ENCODE results near the gene ARID2. TPM values are rescaled to one million over a fixed set of nuclear protein-coding genes. Genes with fewer than 3 reads are reported as not detected.

ARID2 gene
- total and polyA plus RNA-seq, 10 of the 15 experiments (the other 5 are each of a cell fraction or from before 2014, with no cell fraction given), result 9.2 to 29.8 (median 20.3) TPM

DNA sequence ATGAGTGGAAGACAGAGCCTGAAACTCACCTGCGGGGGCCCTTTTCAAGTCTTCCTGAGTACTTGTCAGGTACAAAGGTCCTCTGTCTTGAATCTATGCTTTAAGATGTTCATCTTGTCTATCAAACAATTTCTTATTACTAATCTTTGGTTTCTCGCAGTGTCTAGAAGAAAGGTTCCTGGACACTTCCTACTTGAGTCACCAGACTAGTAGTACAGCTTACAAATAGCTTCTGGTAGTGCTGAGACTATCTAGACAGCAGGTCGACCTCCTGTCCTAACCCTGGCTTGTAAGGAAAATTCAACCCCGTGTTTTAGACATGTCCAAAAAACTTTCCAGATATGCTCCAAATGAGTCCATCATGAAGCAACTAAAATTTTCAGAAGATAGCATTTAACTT is 11.2 kb upstream of the ARID2 start:
- Histone ChIP-seq H3K27me3 (replicated peaks in 1 of 2; ENCODE audit: control insufficient read depth in 2 of 2, insufficient read depth in 2 of 2, low read length in 1 of 2) (no peaks in the 10 kb centered on the region), H4K20me1 (ENCODE audit: control insufficient read depth, insufficient read depth) (no peaks in the 10 kb centered on the region), H3K4me1 (ENCODE audit: control insufficient read depth, insufficient read depth, low read length) (no peaks in the 10 kb centered on the region), H3K27ac (ENCODE audit: control insufficient read depth, insufficient read depth) (no peak overlapping the region), H3K4me2 (ENCODE audit: control insufficient read depth, insufficient read depth) (no peak overlapping the region), H2AFZ (ENCODE audit: control insufficient read depth, low read depth, low read length) (no peak overlapping the region), H3K36me3 (ENCODE audit: control insufficient read depth in 2 of 2, insufficient read depth in 2 of 2, low read length in 1 of 2) (no peaks in the 10 kb centered on the region), H3K79me2 (ENCODE audit: control insufficient read depth, insufficient read depth, low read length) (peaks cover 23% of the 10 kb centered on the region), H3K4me3 (no peak overlapping the region), H3K9ac (ENCODE audit: control insufficient read depth, insufficient read depth, low read length) (no peak overlapping the region), H3K9me3 (replicated peaks; ENCODE audit: control insufficient read depth, insufficient read depth, low read length) (no peaks in the 10 kb centered on the region)
- intact Hi-C loops (cut with micrococcal nuclease; ENCODE audit: unreplicated experiment), result no loop called here
- in situ Hi-C loops (cut with MboI), result no loop called here
- BruUV-seq (replicated peaks), result no TSS peak
- TF ChIP-seq NRF1 (conservative IDR thresholded peaks at IDR 0.05; ENCODE audit: low read depth, low read length) (no peak), EZH2 (IDR thresholded peaks at IDR 0.05; ENCODE audit: borderline replicate concordance, control insufficient read depth, low read depth, low read length) (no peak)
- TF ChIP-seq, protein P1, sequence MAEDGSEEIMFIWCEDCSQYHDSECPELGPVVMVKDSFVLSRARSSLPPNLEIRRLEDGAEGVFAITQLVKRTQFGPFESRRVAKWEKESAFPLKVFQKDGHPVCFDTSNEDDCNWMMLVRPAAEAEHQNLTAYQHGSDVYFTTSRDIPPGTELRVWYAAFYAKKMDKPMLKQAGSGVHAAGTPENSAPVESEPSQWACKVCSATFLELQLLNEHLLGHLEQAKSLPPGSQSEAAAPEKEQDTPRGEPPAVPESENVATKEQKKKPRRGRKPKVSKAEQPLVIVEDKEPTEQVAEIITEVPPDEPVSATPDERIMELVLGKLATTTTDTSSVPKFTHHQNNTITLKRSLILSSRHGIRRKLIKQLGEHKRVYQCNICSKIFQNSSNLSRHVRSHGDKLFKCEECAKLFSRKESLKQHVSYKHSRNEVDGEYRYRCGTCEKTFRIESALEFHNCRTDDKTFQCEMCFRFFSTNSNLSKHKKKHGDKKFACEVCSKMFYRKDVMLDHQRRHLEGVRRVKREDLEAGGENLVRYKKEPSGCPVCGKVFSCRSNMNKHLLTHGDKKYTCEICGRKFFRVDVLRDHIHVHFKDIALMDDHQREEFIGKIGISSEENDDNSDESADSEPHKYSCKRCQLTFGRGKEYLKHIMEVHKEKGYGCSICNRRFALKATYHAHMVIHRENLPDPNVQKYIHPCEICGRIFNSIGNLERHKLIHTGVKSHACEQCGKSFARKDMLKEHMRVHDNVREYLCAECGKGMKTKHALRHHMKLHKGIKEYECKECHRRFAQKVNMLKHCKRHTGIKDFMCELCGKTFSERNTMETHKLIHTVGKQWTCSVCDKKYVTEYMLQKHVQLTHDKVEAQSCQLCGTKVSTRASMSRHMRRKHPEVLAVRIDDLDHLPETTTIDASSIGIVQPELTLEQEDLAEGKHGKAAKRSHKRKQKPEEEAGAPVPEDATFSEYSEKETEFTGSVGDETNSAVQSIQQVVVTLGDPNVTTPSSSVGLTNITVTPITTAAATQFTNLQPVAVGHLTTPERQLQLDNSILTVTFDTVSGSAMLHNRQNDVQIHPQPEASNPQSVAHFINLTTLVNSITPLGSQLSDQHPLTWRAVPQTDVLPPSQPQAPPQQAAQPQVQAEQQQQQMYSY (CRISPR knock-in tag; IDR thresholded peaks at IDR 0.05), result no peak
- DNase-seq (ENCODE audit: low read depth, low spot score), result no peak
- CTCF ChIA-PET, result interaction anchor here (0.7 to 2.0 kb wide), 2 partner anchors 11 to 560 kb away, joined by 3 to 5 read pairs; no protein-coding TSS in a partner anchor
- RAD21 ChIA-PET (ENCODE audit: unreplicated experiment), result no interaction called here
- no peak for FAIRE-seq
- SMC1A ChIA-PET (ENCODE audit: uncharacterized antibody, unreplicated experiment), result no interaction called here
- ATAC-seq, result no peak
- POLR2A ChIA-PET, result no interaction called here
- WGBS (ENCODE audit: insufficient coverage, insufficient replicate concordance, low lambda C conversion rate, missing lambda C conversion rate), result 77% methylated on average over 4 of the region's 4 CpGs
